GM10266 (cell line): Measurements from ENCODE around the gene RBPMS2.

ENCODE experiments used
- DNase-seq: peaks from one replicate; pipeline ENCODE4 v3.0.0; 2012; ENCODE audit errors: extremely low spot score
- TF ChIP-seq, protein P1 (sequence below): IDR thresholded peaks from 2 replicates; pipeline ENCODE4 v1.5.1; 2012; ENCODE audit warnings: mild to moderate bottlenecking, low read depth; ENCODE audit not compliant: control insufficient read depth, insufficient read depth; ENCODE audit errors: missing control alignments

Gene RBPMS2

GRCh38 chr15:64767203-64767602 lies 8.2 kb downstream of the RBPMS2 start:
- TF ChIP-seq, protein P1, sequence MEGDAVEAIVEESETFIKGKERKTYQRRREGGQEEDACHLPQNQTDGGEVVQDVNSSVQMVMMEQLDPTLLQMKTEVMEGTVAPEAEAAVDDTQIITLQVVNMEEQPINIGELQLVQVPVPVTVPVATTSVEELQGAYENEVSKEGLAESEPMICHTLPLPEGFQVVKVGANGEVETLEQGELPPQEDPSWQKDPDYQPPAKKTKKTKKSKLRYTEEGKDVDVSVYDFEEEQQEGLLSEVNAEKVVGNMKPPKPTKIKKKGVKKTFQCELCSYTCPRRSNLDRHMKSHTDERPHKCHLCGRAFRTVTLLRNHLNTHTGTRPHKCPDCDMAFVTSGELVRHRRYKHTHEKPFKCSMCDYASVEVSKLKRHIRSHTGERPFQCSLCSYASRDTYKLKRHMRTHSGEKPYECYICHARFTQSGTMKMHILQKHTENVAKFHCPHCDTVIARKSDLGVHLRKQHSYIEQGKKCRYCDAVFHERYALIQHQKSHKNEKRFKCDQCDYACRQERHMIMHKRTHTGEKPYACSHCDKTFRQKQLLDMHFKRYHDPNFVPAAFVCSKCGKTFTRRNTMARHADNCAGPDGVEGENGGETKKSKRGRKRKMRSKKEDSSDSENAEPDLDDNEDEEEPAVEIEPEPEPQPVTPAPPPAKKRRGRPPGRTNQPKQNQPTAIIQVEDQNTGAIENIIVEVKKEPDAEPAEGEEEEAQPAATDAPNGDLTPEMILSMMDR = no peak
- DNase-seq = no peak

- no peak for DNase-seq
These were observed 9.3 kb downstream of the RBPMS2 start for GRCh38 chr15:64766058-64766457.

DNA sequence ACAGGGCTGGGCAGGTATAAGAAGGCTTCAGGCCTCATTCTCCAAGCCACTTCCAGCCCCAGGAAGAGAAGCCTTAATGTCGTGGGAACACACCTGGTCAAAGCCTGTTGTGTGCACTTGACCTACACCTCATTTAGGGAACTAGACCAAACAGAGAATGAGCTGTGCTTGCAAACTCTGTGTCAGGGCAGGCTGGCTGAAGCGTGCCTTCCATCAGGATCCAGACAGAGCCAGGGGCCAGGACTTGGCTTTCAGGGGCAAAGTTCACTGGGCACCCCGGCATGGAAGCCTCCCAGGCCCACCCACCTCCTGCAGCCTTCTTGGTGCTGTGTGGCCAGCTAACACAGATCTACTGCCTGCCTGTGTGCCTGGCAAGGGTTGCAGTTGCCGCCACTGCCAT lies 11.5 kb downstream of the RBPMS2 start:
- TF ChIP-seq, protein P1 = no peak
- no peak for DNase-seq

More at GRCh38 chr15:64766058-64766457, 9.3 kb downstream of the RBPMS2 start:
- TF ChIP-seq, protein P1 = no peak

- TF ChIP-seq, protein P1 = no peak
- DNase-seq = no peak
These were observed 11.9 kb downstream of the RBPMS2 start for GRCh38 chr15:64763462-64763861.

GRCh38 chr15:64763021-64763420 lies 12.4 kb downstream of the RBPMS2 start:
- TF ChIP-seq, protein P1 = no peak
- DNase-seq = no peak

DNA sequence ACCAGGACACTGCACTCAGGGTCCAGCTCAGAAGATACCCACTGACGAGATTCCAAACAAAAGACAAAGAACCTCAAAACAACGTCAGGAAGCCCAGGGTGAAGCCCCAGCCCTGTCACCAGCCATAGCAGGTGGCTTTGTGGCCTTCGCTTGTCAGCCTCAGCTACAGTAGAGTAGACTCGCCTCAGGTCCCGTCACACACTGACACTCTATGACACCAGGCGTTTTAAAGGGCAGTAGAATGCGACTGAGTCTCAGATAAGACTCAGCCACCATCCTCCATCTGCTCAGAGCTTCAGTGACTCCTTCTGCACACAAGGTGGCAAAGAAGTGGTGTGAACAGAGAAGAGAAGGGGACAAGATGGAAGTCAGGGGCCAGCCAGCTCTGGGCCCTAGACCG lies 12.8 kb downstream of the RBPMS2 start:
- no peak for DNase-seq
- TF ChIP-seq, protein P1 = no peak

DNA sequence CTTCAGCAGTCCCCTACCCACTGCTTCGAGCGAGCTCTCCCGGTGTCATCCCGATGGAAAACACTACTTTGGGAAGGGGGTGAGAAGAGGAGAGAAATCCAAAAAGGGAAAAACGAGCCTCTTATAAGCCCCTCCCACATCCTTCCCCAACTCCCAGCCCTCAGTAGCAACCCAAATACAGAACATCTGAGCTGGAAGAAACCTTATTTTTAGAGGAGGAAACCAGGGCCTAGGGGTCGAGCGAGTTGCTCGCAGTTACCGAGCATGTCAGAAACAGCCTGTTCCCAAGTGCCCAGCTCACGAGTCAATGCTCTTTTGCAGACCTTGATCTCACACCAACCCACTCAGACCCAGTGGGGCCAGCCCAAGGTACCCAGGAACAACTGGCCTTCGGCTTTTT lies 14.2 kb downstream of the RBPMS2 start:
- TF ChIP-seq, protein P1 = no peak

DNA sequence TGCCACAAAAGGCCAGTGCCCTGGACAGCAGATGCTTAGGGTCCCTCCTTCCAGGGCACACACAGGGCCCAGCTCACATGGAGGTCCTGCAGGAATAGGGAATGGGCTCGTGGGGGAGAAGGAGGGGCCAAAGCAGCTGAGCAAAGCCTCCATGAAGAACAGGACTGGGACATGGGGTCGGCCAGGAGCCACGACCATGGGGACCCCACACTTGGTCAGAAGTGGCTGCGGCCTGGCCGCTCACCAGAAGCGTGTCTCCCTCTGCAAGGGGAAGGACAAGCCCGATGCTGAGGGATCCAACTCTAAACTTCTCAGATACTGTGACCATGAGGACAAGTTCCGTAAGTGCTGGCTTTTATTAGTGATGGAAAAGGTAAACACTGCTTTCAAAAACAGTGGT lies 15.3 kb downstream of the RBPMS2 start:
- TF ChIP-seq, protein P1 = no peak
- no peak for DNase-seq

More for the DNA sequence above, 14.2 kb downstream of the RBPMS2 start:
- DNase-seq = no peak
